ENCODE data around the gene NDUFV2.

NDUFV2 gene

GRCh38 chr18:9120796-9121195 lies 18.3 kb downstream of the NDUFV2 start:
- no peak for DNase-seq

GRCh38 chr18:9123520-9123919 lies 21.0 kb downstream of the NDUFV2 start:
- no peak for DNase-seq

GRCh38 chr18:9124824-9125223 lies 22.3 kb downstream of the NDUFV2 start:
- DNase-seq = no peak

GRCh38 chr18:9126337-9126736 lies 23.8 kb downstream of the NDUFV2 start:
- DNase-seq = no peak

GRCh38 chr18:9130195-9130594 lies 27.7 kb downstream of the NDUFV2 start:
- DNase-seq = no peak

GRCh38 chr18:9130806-9131205 lies 28.3 kb downstream of the NDUFV2 start:
- DNase-seq = no peak

GRCh38 chr18:9132628-9133027 lies 30.1 kb downstream of the NDUFV2 start:
- DNase-seq = no peak

- no peak for DNase-seq
Observed at GRCh38 chr18:9133225-9133624, 30.7 kb downstream of the NDUFV2 start.

- no peak for DNase-seq
Observed at GRCh38 chr18:9135081-9135911, 32.8 kb downstream of the NDUFV2 start.

GRCh38 chr18:9135912-9136314 lies 33.4 kb downstream of the NDUFV2 start:
- DNase-seq = no peak

- peak; percentile 98 for DNase-seq
Observed at GRCh38 chr18:9136315-9137155, 34.0 kb downstream of the NDUFV2 start, which contains the start of gene ANKRD12. Gene ANKRD12 (plus strand): TSS chr18:9136781. CDS start chr18:9182433, 45,652 bp downstream.

GRCh38 chr18:9137168-9138066 lies 34.9 kb downstream of the NDUFV2 start:
- DNase-seq = peak; percentile 79

- no peak for DNase-seq
Observed at GRCh38 chr18:9139400-9140039, 37.0 kb downstream of the NDUFV2 start.

- no peak for DNase-seq
Observed at GRCh38 chr18:9140381-9140780, 37.9 kb downstream of the NDUFV2 start.

GRCh38 chr18:9140984-9141383 lies 38.5 kb downstream of the NDUFV2 start:
- no peak for DNase-seq

GRCh38 chr18:9146224-9146623 lies 43.7 kb downstream of the NDUFV2 start:
- DNase-seq = no peak

- DNase-seq = peak; percentile 78
Observed at GRCh38 chr18:9147440-9148202, 45.1 kb downstream of the NDUFV2 start.

- no peak for DNase-seq
Observed at GRCh38 chr18:9148203-9148552, 45.7 kb downstream of the NDUFV2 start.

- no peak for DNase-seq
Observed at GRCh38 chr18:9150121-9150520, 47.6 kb downstream of the NDUFV2 start.

- DNase-seq = peak; percentile 70
Observed at GRCh38 chr18:9153256-9153655, 50.8 kb downstream of the NDUFV2 start.

- DNase-seq = peak; percentile 42
Observed at GRCh38 chr18:9156604-9157249, 54.2 kb downstream of the NDUFV2 start.

All from inflammatory macrophage treated with lipopolysaccharide for 4 hours (primary cell).